Peyer's patch (tissue), 4 donors: Measurements from ENCODE around the gene ADAMTSL2. TPM values are rescaled to one million over a fixed set of nuclear protein-coding genes. Genes with fewer than 3 reads are reported as not detected.
A peak's percentile ranks its signal among the peaks of the same experiment; 100 is the strongest.

Experiments used
- DNase-seq, 3 donors: peaks; one replicate each; pipeline ENCODE4 v3.0.0-alpha.2; 2017 to 2019
- H3K27ac ChIP-seq, 4 donors: fragments of 200-600 bp; sonication (generic); one replicate each; pipeline ENCODE4 v1.5.1; 2016 to 2019
- H3K27me3 ChIP-seq, 2 donors: fragments of 200-600 bp; sonication (generic); one replicate each; pipeline ENCODE4 v1.5.1; 2019
- H3K36me3 ChIP-seq, 3 donors: fragments of 200-600 bp; sonication (generic); one replicate each; pipeline ENCODE4 v1.5.1; 2016 to 2019
- H3K4me1 ChIP-seq, 4 donors: fragments of 200-600 bp; sonication (generic); one replicate each; pipeline ENCODE4 v1.5.1; 2016 to 2019
- H3K4me3 ChIP-seq, 4 donors: fragments of 200-600 bp; sonication (generic); 1 replicate in 3 of 4; 2 replicates in 1 of 4; pipeline ENCODE4 v1.5.1; 2016 to 2019; ENCODE audit warnings: mild to moderate bottlenecking in 1 of 4
- H3K9me3 ChIP-seq, 4 donors: fragments of 200-600 bp; sonication (generic); one replicate each; pipeline ENCODE4 v1.5.1; 2016 to 2019; ENCODE audit warnings: mild to moderate bottlenecking in 1 of 4
- CTCF ChIP-seq, 6 experiments: fragments of 450-650 bp in 4 of 6; fragments of 200-600 bp in 2 of 6; sonication (generic) in 1 of 6; IDR thresholded peaks; one replicate each; pipeline ENCODE4 v1.5.1; 2017 to 2019; ENCODE audit warnings: antibody characterized with exemption in 6 of 6, mild to moderate bottlenecking in 3 of 6, moderate library complexity in 1 of 6
- POLR2A ChIP-seq, 2 donors: fragments of 450-650 bp; IDR thresholded peaks; one replicate each; pipeline ENCODE4 v1.5.1; 2017; ENCODE audit warnings: antibody characterized with exemption in 2 of 2, mild to moderate bottlenecking in 2 of 2, moderate library complexity in 2 of 2
- total RNA-seq, 4 donors: library from RNA; depleted of rRNA; stranded (reverse); fragments of >200 nt; gene quantifications; one replicate each; pipeline ENCODE4 v1.1.0, GENCODE V29; 2016

The ADAMTSL2 gene
- total RNA-seq, 4 donors from 2014 or later = 0.40 to 14.0 (median 1.8) TPM

DNA sequence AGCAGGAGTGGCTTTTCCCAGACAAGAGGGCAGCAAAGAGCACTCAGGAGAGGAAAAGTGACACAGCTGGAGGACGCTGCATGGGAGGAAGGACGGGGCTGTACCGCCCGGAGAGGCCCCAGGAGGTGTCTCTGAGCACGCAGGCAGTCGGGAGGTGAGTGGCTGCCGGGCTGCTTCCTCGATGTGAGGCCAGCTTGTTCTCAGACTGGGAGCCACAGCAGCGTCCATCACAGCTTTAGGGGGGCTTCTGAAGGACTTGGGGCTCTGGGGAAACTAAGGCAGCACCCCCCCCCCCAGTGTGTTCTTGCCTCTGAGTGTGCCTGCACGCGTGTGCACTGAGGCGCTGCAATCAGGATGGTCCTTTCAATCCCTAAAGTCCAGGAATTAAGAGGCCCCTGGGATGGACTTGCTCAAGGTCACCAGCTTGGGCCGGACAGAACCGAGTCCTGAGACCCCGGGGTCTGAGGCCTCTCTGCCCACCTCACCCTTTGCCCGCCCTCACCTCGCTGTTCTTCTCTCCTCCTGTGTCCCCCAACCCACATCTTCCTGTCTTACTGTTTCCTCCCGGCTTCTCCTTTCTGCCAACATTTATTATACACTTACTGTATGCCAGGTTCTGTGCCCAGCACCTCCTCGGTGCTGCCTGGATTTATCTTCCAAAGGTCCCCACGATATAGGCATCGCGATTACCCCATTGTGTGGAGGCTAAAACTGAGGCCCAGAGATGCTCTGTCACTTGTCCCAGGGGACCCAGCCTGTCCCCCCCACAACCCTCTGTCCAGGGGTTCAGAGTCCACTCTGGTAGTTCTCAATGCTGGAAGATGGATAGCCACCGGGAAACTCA is 41.7 kb downstream of the ADAMTSL2 start:
- DNase-seq = no peak
- peak overlapping the region in 1 of 4 donors; percentile 4 for H3K27ac ChIP-seq
- no peaks in the 10 kb centered on the region for H3K27me3 ChIP-seq
- H3K9me3 ChIP-seq = peaks cover 0 to 4% (median 0%) of the 10 kb centered on the region in 4 donors
- peaks cover 0 to 4% (median 0%) of the 10 kb centered on the region in 4 donors for H3K4me1 ChIP-seq
- no peaks in the 10 kb centered on the region for H3K36me3 ChIP-seq
- no peak overlapping the region for H3K4me3 ChIP-seq
- TF ChIP-seq POLR2A (IDR thresholded peaks at IDR 0.05) = no peak
- no peak for TF ChIP-seq CTCF (IDR thresholded peaks at IDR 0.05)

DNA sequence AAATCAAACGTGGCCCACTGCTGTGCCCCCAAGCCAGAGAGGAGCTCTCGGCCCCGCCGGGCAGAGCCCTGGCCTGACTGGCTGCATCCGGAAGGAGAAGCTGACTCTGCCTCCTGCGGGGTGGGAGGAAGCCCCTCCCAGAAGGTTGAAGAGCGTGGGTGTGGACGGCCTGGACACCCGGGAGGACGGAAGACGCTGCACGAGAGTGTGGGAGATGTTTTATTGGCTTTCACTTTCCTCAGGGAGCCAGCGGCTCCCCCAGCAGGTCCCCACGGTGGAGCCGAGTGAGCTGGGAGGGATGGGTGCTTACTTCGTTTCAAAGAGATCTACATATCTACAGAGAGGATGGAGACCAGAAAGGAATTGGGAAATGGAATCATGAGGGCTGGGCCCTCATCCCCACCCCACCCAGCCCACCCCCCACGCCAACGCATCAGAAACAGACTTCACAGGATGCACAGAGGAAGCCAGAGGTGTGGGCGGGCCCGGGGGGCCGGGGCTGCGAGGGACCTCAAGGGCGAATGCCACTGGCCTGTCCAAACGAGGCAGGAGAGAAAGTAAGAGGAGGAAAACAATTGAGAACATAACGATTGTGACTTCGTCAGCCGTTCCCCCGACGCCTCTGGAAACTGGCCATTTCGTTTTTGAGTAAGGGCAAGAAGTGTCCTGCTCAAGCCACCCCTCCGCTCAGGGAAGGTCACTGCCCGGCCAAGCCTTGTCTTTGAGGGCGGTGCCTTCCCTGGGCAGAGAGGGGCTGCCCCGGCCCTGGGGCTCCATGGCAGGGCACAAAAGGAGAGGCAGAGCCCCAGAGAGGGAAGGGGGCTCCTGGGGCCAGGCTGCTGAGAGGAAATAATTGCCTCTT is 42.6 kb downstream of the ADAMTSL2 start:
- DNase-seq = no peak
- Histone ChIP-seq H3K27me3 (no peaks in the 10 kb centered on the region), H3K4me1 (peaks cover 0 to 4% (median 0%) of the 10 kb centered on the region in 4 donors), H3K27ac (peak overlapping the region in 1 of 4 donors; percentile 4), H3K9me3 (peaks cover 0 to 4% (median 0%) of the 10 kb centered on the region in 4 donors), H3K4me3 (no peak overlapping the region), H3K36me3 (no peaks in the 10 kb centered on the region)
- TF ChIP-seq CTCF (IDR thresholded peaks at IDR 0.05) = no peak
- TF ChIP-seq POLR2A (IDR thresholded peaks at IDR 0.05) = no peak

DNA sequence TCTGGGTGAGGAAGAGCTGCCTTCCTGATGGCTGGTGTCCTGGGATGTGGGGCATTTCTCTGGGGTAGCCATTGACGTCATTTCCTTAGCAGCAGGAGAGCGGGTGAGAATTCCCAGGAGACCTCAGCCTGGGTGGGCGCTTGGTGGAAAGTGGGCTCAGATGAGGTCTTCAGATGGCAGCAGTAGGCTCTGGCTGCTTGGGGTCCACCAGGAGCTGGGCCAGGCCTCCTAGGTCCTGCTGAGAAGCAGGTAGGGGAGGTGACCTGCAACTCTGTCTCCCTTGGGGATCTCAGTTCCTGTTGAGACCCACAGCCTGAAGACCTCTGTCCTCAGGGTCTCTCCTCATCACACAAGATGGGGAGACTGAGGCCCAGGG is 43.2 kb downstream of the ADAMTSL2 start:
- no peaks in the 10 kb centered on the region for H3K27me3 ChIP-seq
- no peak overlapping the region for H3K4me3 ChIP-seq
- TF ChIP-seq POLR2A (IDR thresholded peaks at IDR 0.05) (no peak), CTCF (IDR thresholded peaks at IDR 0.05) (no peak)
- peaks cover 0 to 4% (median 0%) of the 10 kb centered on the region in 4 donors for H3K4me1 ChIP-seq
- DNase-seq = no peak
- no peaks in the 10 kb centered on the region for H3K36me3 ChIP-seq
- peaks cover 0 to 4% (median 0%) of the 10 kb centered on the region in 4 donors for H3K9me3 ChIP-seq
- H3K27ac ChIP-seq = no peak overlapping the region

GRCh38 chr9:133578524-133579441 is 44.3 kb downstream of the ADAMTSL2 start:
- DNase-seq = no peak
- no peaks in the 10 kb centered on the region for H3K36me3 ChIP-seq
- H3K27me3 ChIP-seq = no peaks in the 10 kb centered on the region
- H3K4me3 ChIP-seq = no peak overlapping the region
- no peak overlapping the region for H3K27ac ChIP-seq
- peaks cover 0 to 4% (median 0%) of the 10 kb centered on the region in 4 donors for H3K4me1 ChIP-seq
- TF ChIP-seq POLR2A (IDR thresholded peaks at IDR 0.05) (no peak), CTCF (IDR thresholded peaks at IDR 0.05) (no peak)
- peaks cover 0 to 4% (median 0%) of the 10 kb centered on the region in 4 donors for H3K9me3 ChIP-seq
